CD8-positive, alpha-beta memory T cell (primary cell): ENCODE measurements around the gene CFAP74. TPM values are rescaled to one million over a fixed set of nuclear protein-coding genes. Genes with fewer than 3 reads are reported as not detected.

Source experiments
- CTCF ChIA-PET: fragments of 350-600 bp; sonication (Branson Sonifier 250); formaldehyde crosslinking; loops from one replicate; lab custom pipeline; 2021; ENCODE audit warnings: antibody characterized with exemption; lab: Charles Lee
- POLR2A ChIA-PET: fragments of 350-600 bp; sonication (Branson Sonifier 250); formaldehyde crosslinking; loops from one replicate; lab custom pipeline; 2021; ENCODE audit warnings: antibody characterized with exemption; lab: Charles Lee
- DNase-seq, 5 donors: peaks; one replicate each; pipeline versions ENCODE4 v3.0.0 to v3.0.0-alpha.2; 2020 to 2022; ENCODE audit warnings: mixed read lengths in 1 of 5
- H3K27ac ChIP-seq: one replicate; pipeline ENCODE4 v1.7.0; 2013; ENCODE audit warnings: low read depth, mild to moderate bottlenecking, low read length, moderate library complexity
- H3K27me3 ChIP-seq: 2 replicates; pipeline ENCODE4 v1.7.0; 2013; ENCODE audit warnings: low read length, mild to moderate bottlenecking; ENCODE audit not compliant: insufficient read depth, poor library complexity, severe bottlenecking
- H3K36me3 ChIP-seq: 2 replicates; pipeline ENCODE4 v1.7.0; 2013; ENCODE audit warnings: mild to moderate bottlenecking, low read length, moderate library complexity; ENCODE audit not compliant: insufficient read depth
- H3K4me1 ChIP-seq: 2 replicates; pipeline ENCODE4 v1.7.0; 2013; ENCODE audit warnings: mild to moderate bottlenecking, low read length, moderate library complexity; ENCODE audit not compliant: insufficient read depth
- H3K4me3 ChIP-seq: 2 replicates; pipeline ENCODE4 v1.7.0; 2013; ENCODE audit warnings: mild to moderate bottlenecking, low read length
- H3K9me3 ChIP-seq: 2 replicates; pipeline ENCODE4 v1.7.0; 2013; ENCODE audit warnings: mild to moderate bottlenecking, low read length
- H3K27ac Mint-ChIP-seq, 8 donors: one replicate each; pipeline ENCODE4 v1.8.0; 2020 to 2021; ENCODE audit warnings: mixed read lengths in 8 of 8, mild to moderate bottlenecking in 6 of 8, inconsistent platforms in 3 of 8, moderate library complexity in 3 of 8
- H3K27me3 Mint-ChIP-seq, 2 donors: one replicate each; pipeline ENCODE4 v1.8.0; 2020 to 2021; ENCODE audit warnings: mixed read lengths in 2 of 2, mild to moderate bottlenecking in 1 of 2, moderate library complexity in 1 of 2
- H3K36me3 Mint-ChIP-seq, 3 donors: one replicate each; pipeline ENCODE4 v1.8.0; 2020 to 2021; ENCODE audit warnings: mixed read lengths in 3 of 3, inconsistent platforms in 1 of 3, mild to moderate bottlenecking in 1 of 3
- H3K4me1 Mint-ChIP-seq, 3 donors: one replicate each; pipeline ENCODE4 v1.8.0; 2020 to 2021; ENCODE audit warnings: mixed read lengths in 3 of 3, inconsistent platforms in 1 of 3, mild to moderate bottlenecking in 1 of 3
- H3K4me3 Mint-ChIP-seq, 7 donors: one replicate each; pipeline ENCODE4 v1.8.0; 2020 to 2021; ENCODE audit warnings: mixed read lengths in 7 of 7, mild to moderate bottlenecking in 6 of 7, moderate library complexity in 4 of 7, inconsistent platforms in 2 of 7
- H3K9me3 Mint-ChIP-seq, 5 donors: one replicate each; pipeline ENCODE4 v1.8.0; 2020 to 2022; ENCODE audit warnings: mixed read lengths in 5 of 5, mild to moderate bottlenecking in 3 of 5, moderate library complexity in 2 of 5, inconsistent platforms in 1 of 5
- polyA plus RNA-seq: library from polyadenylated mRNA; unstranded; fragments of 300-500 nt; fragmentation: Illumina TruSeq; gene quantifications from one replicate; pipeline ENCODE4 v1.2.3, GENCODE V29; 2021
- total RNA-seq, 2 experiments: library from RNA; stranded (reverse); gene quantifications; one replicate each; pipeline ENCODE4 v1.2.3, GENCODE V29; 2021

The CFAP74 gene
- total and polyA plus RNA-seq, 3 experiments from 2014 or later = not detected

DNA sequence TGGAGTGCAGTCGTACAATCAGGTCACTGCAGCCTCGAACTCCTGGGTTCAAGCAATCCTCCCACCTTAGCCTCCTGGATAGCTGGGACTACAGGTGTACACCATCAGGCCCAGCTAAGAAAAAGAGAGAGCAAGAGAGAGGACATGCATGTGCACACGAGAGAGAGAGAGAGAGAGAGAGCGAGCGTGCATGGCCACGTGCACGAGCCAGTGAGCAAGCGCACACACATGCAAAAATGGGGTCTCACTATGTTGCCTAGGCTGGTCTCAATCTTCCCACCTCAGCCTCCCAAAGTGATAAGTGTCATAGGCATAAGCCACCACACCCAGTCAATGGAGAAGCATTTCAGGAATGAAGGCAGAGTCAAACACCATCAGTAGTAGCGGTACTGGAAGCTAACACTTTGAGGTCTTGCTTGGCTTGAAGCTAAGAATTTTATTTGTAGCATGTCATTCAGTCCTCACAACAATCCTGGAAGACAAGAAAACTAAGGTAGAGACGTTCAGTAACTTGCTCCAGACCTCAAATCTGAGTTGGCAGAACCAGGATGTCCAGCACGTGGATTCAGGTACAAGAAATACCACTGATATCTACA is 127.2 kb downstream of the CFAP74 start:
- Histone ChIP-seq H3K27ac (no peak overlapping the region), H3K4me1 (peaks cover 86% of the 10 kb centered on the region), H3K4me3 (no peak overlapping the region), H3K36me3 (peaks cover 8% of the 10 kb centered on the region), H3K9me3 (no peaks in the 10 kb centered on the region), H3K27me3 (no peaks in the 10 kb centered on the region)
- Mint-ChIP-seq H3K36me3 (peaks cover 0 to 66% (median 14%) of the 10 kb centered on the region in 3 donors), H3K27me3 (peaks cover 0 to 3% of the 10 kb centered on the region in 2 donors), H3K9me3 (no peaks in the 10 kb centered on the region), H3K4me1 (peaks cover 74 to 88% (median 81%) of the 10 kb centered on the region in 3 donors), H3K27ac (peak overlapping the region; percentile 71 to 90 (median 82)), H3K4me3 (peak overlapping the region in 5 of 7 donors; percentile 42 to 76 (median 49))
- ChIA-PET POLR2A (no interaction called here), CTCF (interaction anchor here (1.0 kb wide), 1 partner anchor 9 kb away, joined by 3 read pairs; no protein-coding TSS in a partner anchor)
- DNase-seq = no peak

DNA sequence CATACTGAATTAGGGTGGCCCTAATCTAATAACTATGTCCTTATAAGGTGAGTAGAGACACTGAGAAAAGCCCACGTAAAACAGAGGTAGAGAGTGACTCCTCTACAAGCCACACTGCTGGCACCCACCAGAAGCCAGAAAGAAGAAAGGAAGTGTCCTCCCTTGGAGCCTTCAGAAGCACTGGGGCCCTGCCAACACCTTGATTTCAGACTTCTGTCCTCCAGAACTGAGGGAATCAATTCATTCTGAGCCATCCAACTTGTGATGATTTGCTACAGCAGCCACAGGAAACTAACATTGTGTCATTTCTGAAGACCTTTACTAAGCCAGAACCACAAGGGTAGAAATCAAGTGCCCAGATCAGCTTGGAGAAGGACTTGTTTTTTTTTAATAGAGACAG is 127.7 kb downstream of the CFAP74 start:
- H3K4me3 ChIP-seq = no peak overlapping the region
- peaks cover 8% of the 10 kb centered on the region for H3K36me3 ChIP-seq
- no peak for DNase-seq
- peaks cover 86% of the 10 kb centered on the region for H3K4me1 ChIP-seq
- Mint-ChIP-seq H3K4me1 (peaks cover 73 to 88% (median 81%) of the 10 kb centered on the region in 3 donors), H3K36me3 (peaks cover 0 to 65% (median 14%) of the 10 kb centered on the region in 3 donors), H3K4me3 (peak overlapping the region in 6 of 7 donors; percentile 35 to 76 (median 46)), H3K9me3 (no peaks in the 10 kb centered on the region), H3K27ac (peak overlapping the region; percentile 67 to 90 (median 82)), H3K27me3 (peaks cover 0 to 3% of the 10 kb centered on the region in 2 donors)
- H3K27ac ChIP-seq = no peak overlapping the region
- ChIA-PET POLR2A (interaction anchor here (0.6 to 0.7 kb wide), 2 partner anchors 10 to 21 kb away, joined by 3 read pairs; no protein-coding TSS in a partner anchor), CTCF (interaction anchor here (1.0 kb wide), 1 partner anchor 10 kb away, joined by 3 read pairs; no protein-coding TSS in a partner anchor)
- no peaks in the 10 kb centered on the region for H3K27me3 ChIP-seq
- H3K9me3 ChIP-seq = no peaks in the 10 kb centered on the region

DNA sequence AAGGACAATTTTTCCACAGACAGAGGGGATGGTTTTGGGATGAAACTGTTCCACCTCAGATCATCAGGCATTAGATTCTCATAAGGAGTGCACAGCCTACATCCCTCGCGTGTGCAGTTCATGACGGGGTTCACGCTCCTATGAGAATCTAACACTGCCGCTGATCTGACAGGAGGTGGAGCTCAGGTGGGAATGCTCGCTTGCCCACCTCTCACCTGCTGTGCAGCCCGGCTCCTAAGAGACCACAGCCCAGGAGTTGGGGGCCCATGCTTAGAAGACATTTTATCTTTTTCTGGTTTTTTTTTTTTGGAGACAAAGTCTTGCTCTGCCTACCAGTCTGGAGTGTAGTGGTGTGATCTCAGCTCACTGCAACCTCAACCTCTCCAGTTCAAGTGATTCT is 128.7 kb downstream of the CFAP74 start:
- peak overlapping the region in 2 of 7 donors; percentile 22 to 28 for H3K4me3 Mint-ChIP-seq
- POLR2A ChIA-PET = no interaction called here
- Histone ChIP-seq H3K27ac (no peak overlapping the region), H3K27me3 (no peaks in the 10 kb centered on the region), H3K4me1 (peaks cover 90% of the 10 kb centered on the region), H3K9me3 (no peaks in the 10 kb centered on the region), H3K4me3 (no peak overlapping the region), H3K36me3 (peaks cover 8% of the 10 kb centered on the region)
- DNase-seq = no peak
- peaks cover 74 to 90% (median 85%) of the 10 kb centered on the region in 3 donors for H3K4me1 Mint-ChIP-seq
- CTCF ChIA-PET = no interaction called here
- H3K27me3 Mint-ChIP-seq = peaks cover 0 to 3% of the 10 kb centered on the region in 2 donors
- H3K36me3 Mint-ChIP-seq = peaks cover 0 to 65% (median 14%) of the 10 kb centered on the region in 3 donors
- peak overlapping the region in 5 of 8 donors; percentile 26 to 85 (median 74) for H3K27ac Mint-ChIP-seq
- H3K9me3 Mint-ChIP-seq = no peaks in the 10 kb centered on the region

DNA sequence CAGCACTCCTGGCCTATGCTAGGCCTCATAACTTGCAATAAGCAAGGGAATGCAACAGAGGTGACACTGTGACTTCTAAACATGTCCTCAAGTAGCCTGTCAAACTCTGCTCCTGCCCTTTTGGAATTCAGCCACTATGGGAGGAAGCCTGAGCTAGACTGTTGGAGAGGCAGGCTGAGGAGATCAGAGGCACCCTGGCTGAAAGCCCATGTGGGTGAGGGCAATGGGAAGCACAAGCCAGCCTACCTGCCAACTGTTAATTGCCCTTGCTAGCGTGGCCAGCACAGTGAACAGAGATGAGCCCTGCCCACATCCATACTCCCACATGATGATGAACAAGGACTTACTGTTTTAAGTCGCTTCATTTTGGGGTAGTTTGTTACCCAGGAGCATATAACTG is 130.4 kb downstream of the CFAP74 start:
- H3K27ac Mint-ChIP-seq = peak overlapping the region in 6 of 8 donors; percentile 29 to 89 (median 64)
- H3K4me3 ChIP-seq = no peak overlapping the region
- H3K9me3 ChIP-seq = no peaks in the 10 kb centered on the region
- H3K4me1 Mint-ChIP-seq = peaks cover 68 to 83% (median 76%) of the 10 kb centered on the region in 3 donors
- POLR2A ChIA-PET = no interaction called here
- H3K4me3 Mint-ChIP-seq = peak overlapping the region in 1 of 7 donors; percentile 51
- H3K27me3 ChIP-seq = no peaks in the 10 kb centered on the region
- peaks cover 75% of the 10 kb centered on the region for H3K4me1 ChIP-seq
- peaks cover 8% of the 10 kb centered on the region for H3K36me3 ChIP-seq
- peaks cover 0 to 3% of the 10 kb centered on the region in 2 donors for H3K27me3 Mint-ChIP-seq
- H3K36me3 Mint-ChIP-seq = peaks cover 0 to 57% (median 9%) of the 10 kb centered on the region in 3 donors
- no peak for DNase-seq
- H3K27ac ChIP-seq = no peak overlapping the region
- CTCF ChIA-PET = no interaction called here
- H3K9me3 Mint-ChIP-seq = no peaks in the 10 kb centered on the region

DNA sequence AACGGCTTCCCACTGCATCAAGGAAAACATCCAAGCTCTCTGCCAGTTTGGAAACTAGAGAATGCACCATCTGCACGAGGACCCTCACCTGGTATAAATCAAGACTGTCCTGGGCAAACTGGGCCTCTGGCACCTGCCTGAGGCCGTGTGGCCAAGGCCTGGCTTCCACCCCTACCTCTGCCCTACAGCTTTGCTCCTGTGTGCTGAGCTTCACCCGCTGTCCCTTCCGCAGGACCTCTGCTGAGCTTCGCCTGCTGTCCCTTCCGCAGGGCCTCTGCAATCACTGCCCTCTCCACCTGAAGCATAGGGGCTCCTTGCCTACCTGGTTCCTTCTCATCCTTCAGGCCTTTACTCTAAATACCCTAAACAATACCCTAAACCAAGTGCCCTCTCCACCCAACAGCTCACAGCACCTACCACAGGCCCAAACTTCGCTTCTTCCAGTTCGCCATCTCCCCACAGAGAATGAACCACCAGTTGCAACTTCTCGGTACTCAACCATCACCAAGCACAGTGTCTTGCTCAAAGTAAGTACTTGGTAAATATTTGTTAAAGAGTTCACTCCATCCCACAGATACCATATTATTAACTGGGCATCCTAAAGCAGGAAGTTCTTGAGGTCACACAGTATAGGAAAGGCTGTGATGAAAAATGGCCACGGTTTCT is 131.1 kb downstream of the CFAP74 start:
- Histone ChIP-seq H3K4me3 (no peak overlapping the region), H3K27ac (no peak overlapping the region), H3K9me3 (no peaks in the 10 kb centered on the region), H3K27me3 (no peaks in the 10 kb centered on the region), H3K36me3 (peaks cover 8% of the 10 kb centered on the region), H3K4me1 (peaks cover 68% of the 10 kb centered on the region)
- H3K4me3 Mint-ChIP-seq = peak overlapping the region in 5 of 7 donors; percentile 19 to 51 (median 41)
- peaks cover 64 to 82% (median 76%) of the 10 kb centered on the region in 3 donors for H3K4me1 Mint-ChIP-seq
- no peak for DNase-seq
- peaks cover 0 to 1% of the 10 kb centered on the region in 2 donors for H3K27me3 Mint-ChIP-seq
- no peaks in the 10 kb centered on the region for H3K9me3 Mint-ChIP-seq
- peak overlapping the region; percentile 35 to 99 (median 74) for H3K27ac Mint-ChIP-seq
- CTCF ChIA-PET = interaction anchor here (1.3 kb wide), 1 partner anchor 34 kb away, joined by 5 read pairs; no protein-coding TSS in a partner anchor
- H3K36me3 Mint-ChIP-seq = peaks cover 0 to 51% (median 9%) of the 10 kb centered on the region in 3 donors
- POLR2A ChIA-PET = interaction anchor here (0.7 kb wide), 1 partner anchor 92 kb away, joined by 3 read pairs; no protein-coding TSS in a partner anchor

Other genes with a start within 250 kb of the CFAP74 start
- gene NADK, start 225.3 kb downstream of the CFAP74 start, total RNA-seq = 10 to 100 TPM; 75.4 to 77.0 TPM
- 29.9 TPM for gene NADK, start 225.3 kb downstream of the CFAP74 start, polyA plus RNA-seq
- 100 to 1,000 TPM; 436 to 470 TPM for gene GNB1, start 112.7 kb downstream of the CFAP74 start, total RNA-seq
- 114 TPM for gene GNB1, start 112.7 kb downstream of the CFAP74 start, polyA plus RNA-seq
- gene CALML6, start 88.5 kb downstream of the CFAP74 start, total RNA-seq = under 1 TPM; 0.46 to 0.78 TPM
- not detected for gene CALML6, start 88.5 kb downstream of the CFAP74 start, polyA plus RNA-seq
- 1 to 10 TPM in 1 of 2 experiments, under 1 TPM in 1; 0.94 to 1.4 TPM for gene TMEM52, start 84.5 kb downstream of the CFAP74 start, total RNA-seq
- gene TMEM52, start 84.5 kb downstream of the CFAP74 start, polyA plus RNA-seq = 0.32 TPM
- gene GABRD, start 15.6 kb upstream of the CFAP74 start, total RNA-seq = not detected
- gene GABRD, start 15.6 kb upstream of the CFAP74 start, polyA plus RNA-seq = not detected
- 10 to 100 TPM; 13.8 to 15.4 TPM for gene PRKCZ, start 46.6 kb upstream of the CFAP74 start, total RNA-seq
- gene PRKCZ, start 46.6 kb upstream of the CFAP74 start, polyA plus RNA-seq = 17.4 TPM
- 10 to 100 TPM; 65.0 to 72.5 TPM for gene FAAP20, start 191.0 kb upstream of the CFAP74 start, total RNA-seq
- gene FAAP20, start 191.0 kb upstream of the CFAP74 start, polyA plus RNA-seq = 66.4 TPM
- gene SKI, start 224.5 kb upstream of the CFAP74 start, total RNA-seq = 10 to 100 TPM; 35.9 to 38.4 TPM
- 0.94 TPM for gene SKI, start 224.5 kb upstream of the CFAP74 start, polyA plus RNA-seq